Testis (tissue), 3 donors: ENCODE measurements around the gene SGSM1. TPM values are rescaled to one million over a fixed set of nuclear protein-coding genes. Genes with fewer than 3 reads are reported as not detected.

Experiments used
- DNase-seq: peaks from one replicate; pipeline ENCODE4 v3.0.0-alpha.2; 2019
- H3K27ac ChIP-seq, 2 donors: fragments of 200-600 bp; sonication (generic); one replicate each; pipeline ENCODE4 v1.5.1; 2019
- H3K27me3 ChIP-seq: fragments of 200-600 bp; sonication (generic); one replicate; pipeline ENCODE4 v1.5.1; 2019
- H3K36me3 ChIP-seq: fragments of 200-600 bp; sonication (generic); one replicate; pipeline ENCODE4 v1.5.1; 2017; ENCODE audit warnings: low read depth; ENCODE audit errors: missing control alignments
- H3K4me1 ChIP-seq: fragments of 200-600 bp; sonication (generic); one replicate; pipeline ENCODE4 v1.5.1; 2019
- H3K4me3 ChIP-seq, 2 donors: fragments of 200-600 bp; sonication (generic); one replicate each; pipeline ENCODE4 v1.5.1; 2017 to 2019
- H3K9me3 ChIP-seq: fragments of 200-600 bp; sonication (generic); one replicate; pipeline ENCODE4 v1.5.1; 2017
- CTCF ChIP-seq, 3 experiments: fragments of 450-650 bp in 2 of 3; fragments of 200-600 bp in 1 of 3; sonication (generic) in 1 of 3; IDR thresholded peaks; one replicate each; pipeline ENCODE4 v1.5.1; 2016 to 2019; ENCODE audit warnings: antibody characterized with exemption in 3 of 3, mild to moderate bottlenecking in 2 of 3, moderate library complexity in 1 of 3
- POLR2A ChIP-seq: fragments of 450-650 bp; IDR thresholded peaks from one replicate; pipeline ENCODE4 v1.6.1; 2017; ENCODE audit warnings: antibody characterized with exemption, mild to moderate bottlenecking, moderate library complexity
- WGBS, 2 donors: methylation state at CpG; one replicate each; pipeline ENCODE4 v1.1.5; 2018; 5-methylcytosine and 5-hydroxymethylcytosine counted together
- intact Hi-C: fragments of 100-400 bp; cut with DNase I; formaldehyde crosslinking; loops from one replicate; pipeline ENCODE4 v1.15.1; 2023; ENCODE audit warnings: low total_unique reads
- polyA plus RNA-seq: library from polyadenylated mRNA; stranded (reverse); fragments of 350-450 nt; fragmentation: Illumina TruSeq; extraction: RNeasy Lipid Tissue Mini Kit (QIAGEN cat#74804); gene quantifications from one replicate; pipeline ENCODE4 v1.2.3, GENCODE V29; 2014; ENCODE audit warnings: low read depth, low replicate concordance; ENCODE audit not compliant: insufficient read depth
- total RNA-seq, 2 donors: library from RNA; depleted of rRNA; stranded (reverse); fragments of >200 nt; gene quantifications; one replicate each; pipeline ENCODE4 v1.2.3, GENCODE V29; 2016

SGSM1 gene
- total and polyA plus RNA-seq, 3 donors from 2014 or later, result 5.1 to 8.4 (median 7.9) TPM

GRCh38 chr22:24944217-24944937, 138.4 kb downstream of the SGSM1 start:
- no peaks in the 10 kb centered on the region for H3K4me1 ChIP-seq
- H3K27ac ChIP-seq, result no peak overlapping the region
- no peaks in the 10 kb centered on the region for H3K27me3 ChIP-seq
- TF ChIP-seq POLR2A (no peak), CTCF (IDR thresholded peaks at IDR 0.05) (no peak)
- no peaks in the 10 kb centered on the region for H3K36me3 ChIP-seq
- intact Hi-C loops, result no loop called here
- H3K4me3 ChIP-seq, result no peak overlapping the region
- WGBS, 2 donors, result 94 to 95% methylated on average over 10 of the region's 10 CpGs
- H3K9me3 ChIP-seq, result no peaks in the 10 kb centered on the region
- no peak for DNase-seq

GRCh38 chr22:24945430-24945829, 139.4 kb downstream of the SGSM1 start:
- Histone ChIP-seq H3K27ac (no peak overlapping the region), H3K4me1 (no peaks in the 10 kb centered on the region), H3K36me3 (no peaks in the 10 kb centered on the region), H3K27me3 (no peaks in the 10 kb centered on the region), H3K4me3 (no peak overlapping the region), H3K9me3 (no peaks in the 10 kb centered on the region)
- WGBS, 2 donors, result 92 to 95% methylated on average over 4 of the region's 4 CpGs
- intact Hi-C loops, result no loop called here
- DNase-seq, result no peak
- TF ChIP-seq POLR2A (no peak), CTCF (IDR thresholded peaks at IDR 0.05) (no peak)

- H3K27me3 ChIP-seq, result no peaks in the 10 kb centered on the region
- no peak for DNase-seq
- no peak overlapping the region for H3K4me3 ChIP-seq
- H3K27ac ChIP-seq, result no peak overlapping the region
- no peak for TF ChIP-seq CTCF (IDR thresholded peaks at IDR 0.05)
- TF ChIP-seq POLR2A, result no peak
- H3K4me1 ChIP-seq, result no peaks in the 10 kb centered on the region
- intact Hi-C loops, result loop anchor here (2.0 kb wide), 1 partner anchor 101 kb away; no protein-coding TSS in a partner anchor
- H3K9me3 ChIP-seq, result no peaks in the 10 kb centered on the region
- 86 to 96% methylated on average over 7 of the region's 7 CpGs for whole genome bisulfite sequencing, 2 donors
- H3K36me3 ChIP-seq, result no peaks in the 10 kb centered on the region
These were observed 141.4 kb downstream of the SGSM1 start for GRCh38 chr22:24947383-24947782.

- 67 to 76% methylated on average over 12 of the region's 12 CpGs for WGBS, 2 donors
These were observed 141.9 kb downstream of the SGSM1 start for GRCh38 chr22:24947881-24948280.

More at GRCh38 chr22:24947881-24948280, 141.9 kb downstream of the SGSM1 start:
- Histone ChIP-seq H3K4me3 (no peak overlapping the region), H3K4me1 (no peaks in the 10 kb centered on the region), H3K9me3 (no peaks in the 10 kb centered on the region), H3K27me3 (no peaks in the 10 kb centered on the region), H3K36me3 (no peaks in the 10 kb centered on the region), H3K27ac (no peak overlapping the region)
- TF ChIP-seq POLR2A, result no peak
- no peak for TF ChIP-seq CTCF (IDR thresholded peaks at IDR 0.05)
- intact Hi-C loops, result loop anchor here (2.0 kb wide), 1 partner anchor 101 kb away; no protein-coding TSS in a partner anchor
- DNase-seq, result no peak
